ENCODE measurements around the gene CDK11B. TPM values are rescaled to one million over a fixed set of nuclear protein-coding genes. Genes with fewer than 3 reads are reported as not detected.

CDK11B gene
- total RNA-seq, 1 experiment from 2014 or later: 30.1 TPM

DNA sequence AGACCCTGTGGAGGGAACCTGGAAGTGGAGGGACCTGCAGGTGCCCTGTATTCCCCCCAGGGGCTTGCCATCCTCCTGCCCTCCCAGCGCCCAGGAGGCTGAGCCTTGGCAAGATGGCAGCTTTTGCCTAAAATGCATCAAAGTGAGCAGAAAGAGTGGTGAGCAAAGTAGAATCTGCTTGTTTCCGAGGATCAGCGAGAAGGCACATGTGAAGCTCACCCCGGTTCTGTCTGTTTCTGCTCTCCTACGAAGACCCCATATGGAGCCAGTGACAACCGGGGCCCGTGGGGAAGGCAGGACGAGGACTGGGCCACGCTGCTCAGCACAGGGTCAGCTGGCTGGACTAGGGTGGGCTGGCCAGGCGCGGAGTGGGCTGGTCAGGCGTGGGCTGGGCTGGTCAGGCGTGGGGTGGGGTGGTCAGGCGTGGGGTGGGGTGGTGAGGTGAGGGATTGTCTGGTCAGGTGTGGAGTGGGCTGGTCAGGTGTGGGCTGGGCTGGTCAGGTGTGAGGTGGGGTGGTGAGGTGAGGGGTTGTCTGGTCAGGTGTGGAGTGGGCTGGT is 53.7 kb downstream of the CDK11B start:
- whole genome bisulfite sequencing (ENCODE audit: extremely low coverage, insufficient read length, low lambda C conversion rate): no CpG with 5 or more reads among the region's 14 CpGs
- Mint-ChIP-seq H3K9me3 (no peaks in the 10 kb centered on the region), H3K4me1 (peaks cover 0 to 2% of the 10 kb centered on the region in 2 experiments; a peak in 1 of 4 replicates), H3K4me3 (no peak overlapping the region), H3K27me3 (ENCODE audit: low read depth) (peaks cover 44% of the 10 kb centered on the region), H3K36me3 (ENCODE audit: insufficient read depth in 1 of 3, low read depth in 3 of 3) (no peaks in the 10 kb centered on the region), H3K27ac (no peak overlapping the region)
- Histone ChIP-seq H2AK5ac (ENCODE audit: insufficient read length, low read length) (no peak overlapping the region), H4K8ac (replicated peaks; ENCODE audit: insufficient read length, low read depth, low read length) (no peak overlapping the region), H3K18ac (ENCODE audit: insufficient read length, low read depth, low read length) (no peak overlapping the region), H3T11ph (ENCODE audit: low read length) (no peak overlapping the region), H2BK15ac (ENCODE audit: low read depth, low read length) (no peak overlapping the region), H3K27me3 (ENCODE audit: insufficient read depth, low read length) (no peaks in the 10 kb centered on the region; the same call in 1 of the 2 replicates), H3K79me2 (ENCODE audit: insufficient read depth, low read length) (no peaks in the 10 kb centered on the region), H3K23ac (ENCODE audit: insufficient read length, low read depth, low read length) (no peak overlapping the region), H2BK120ac (ENCODE audit: low read depth, low read length, poor library complexity, severe bottlenecking) (no peak overlapping the region), H3K4ac (ENCODE audit: low read depth, low read length) (no peak overlapping the region), H4K20me1 (ENCODE audit: control insufficient read depth, insufficient read depth, insufficient read length) (no peaks in the 10 kb centered on the region), H2BK5ac (ENCODE audit: insufficient read length, low read length) (no peak overlapping the region), H3K23me2 (ENCODE audit: insufficient read length, low read depth, low read length, poor library complexity, severe bottlenecking) (peaks cover 4% of the 10 kb centered on the region), H2BK20ac (ENCODE audit: low read depth, low read length, poor library complexity, severe bottlenecking) (no peak overlapping the region), H3K79me1 (ENCODE audit: insufficient read depth, low read depth, low read length, poor library complexity, severe bottlenecking) (no peaks in the 10 kb centered on the region), H3K56ac (ENCODE audit: insufficient read length, low read depth, low read length) (no peak overlapping the region), H4K5ac (ENCODE audit: insufficient read length, low read depth, low read length) (no peak overlapping the region), H3K9me3 (ENCODE audit: control insufficient read depth, low read depth, low read length) (no peaks in the 10 kb centered on the region), H3K4me1 (ENCODE audit: insufficient read depth, low read length) (no peaks in the 10 kb centered on the region), H2AFZ (ENCODE audit: low read length) (no peak overlapping the region), H3K27ac (ENCODE audit: insufficient read length, low read depth, low read length) (no peak overlapping the region), H3K9ac (ENCODE audit: extremely low read depth, insufficient read length, low read length) (no peak overlapping the region), H3K14ac (ENCODE audit: insufficient read depth, low read length) (no peak overlapping the region), H3K4me2 (ENCODE audit: insufficient read depth, insufficient read length, low read length) (no peak overlapping the region), H4K91ac (ENCODE audit: insufficient read length, low read depth, low read length) (no peak overlapping the region), H2BK12ac (ENCODE audit: insufficient read length, low read depth, low read length) (no peak overlapping the region)
- DNase-seq: peak; percentile 26
- TF ChIP-seq, protein P1, sequence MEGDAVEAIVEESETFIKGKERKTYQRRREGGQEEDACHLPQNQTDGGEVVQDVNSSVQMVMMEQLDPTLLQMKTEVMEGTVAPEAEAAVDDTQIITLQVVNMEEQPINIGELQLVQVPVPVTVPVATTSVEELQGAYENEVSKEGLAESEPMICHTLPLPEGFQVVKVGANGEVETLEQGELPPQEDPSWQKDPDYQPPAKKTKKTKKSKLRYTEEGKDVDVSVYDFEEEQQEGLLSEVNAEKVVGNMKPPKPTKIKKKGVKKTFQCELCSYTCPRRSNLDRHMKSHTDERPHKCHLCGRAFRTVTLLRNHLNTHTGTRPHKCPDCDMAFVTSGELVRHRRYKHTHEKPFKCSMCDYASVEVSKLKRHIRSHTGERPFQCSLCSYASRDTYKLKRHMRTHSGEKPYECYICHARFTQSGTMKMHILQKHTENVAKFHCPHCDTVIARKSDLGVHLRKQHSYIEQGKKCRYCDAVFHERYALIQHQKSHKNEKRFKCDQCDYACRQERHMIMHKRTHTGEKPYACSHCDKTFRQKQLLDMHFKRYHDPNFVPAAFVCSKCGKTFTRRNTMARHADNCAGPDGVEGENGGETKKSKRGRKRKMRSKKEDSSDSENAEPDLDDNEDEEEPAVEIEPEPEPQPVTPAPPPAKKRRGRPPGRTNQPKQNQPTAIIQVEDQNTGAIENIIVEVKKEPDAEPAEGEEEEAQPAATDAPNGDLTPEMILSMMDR (conservative IDR thresholded peaks at IDR 0.05): no peak

Measured in H9 (cell line).